ENCODE results near the gene TEDDM1. TPM values are rescaled to one million over a fixed set of nuclear protein-coding genes. Genes with fewer than 3 reads are reported as not detected.
"Not testable (repeated sequence)": the region's sequence is repeated elsewhere in the genome, so short reads cannot be mapped to it uniquely, and the experiment has no call there.

TEDDM1 gene
- polyA plus RNA-seq (2011; rRNA removed), result not detected in 2 replicates
- polyA minus RNA-seq (2011; rRNA and poly(A)+ RNA removed), result not detected in 2 replicates

- ChIA-PET CTCF (interaction anchor here (1.9 to 12.0 kb wide), 3 partner anchors 257 to 316 kb away, joined by 6 to 291 read pairs (median 10); no protein-coding TSS in a partner anchor), POLR2A (no interaction called here)
- H3K4me3 ChIP-seq (ENCODE audit: low read depth, low read length), result no peak within 1 kb of the TSS
- TF ChIP-seq CTCF (IDR thresholded peaks at IDR 0.05; ENCODE audit: insufficient read depth, low read depth, low read length), result no peak
- no peaks in the 10 kb centered on the region for H3K36me3 ChIP-seq (ENCODE audit: control insufficient read depth, insufficient read depth, low read length)
- no peak for DNase-seq (ENCODE audit: low read depth)
- no peaks in the 10 kb centered on the region for H3K27me3 ChIP-seq (ENCODE audit: control insufficient read depth, insufficient read depth, low read length)
These were observed at the start of gene TEDDM1 for GRCh38 chr1:182400567-182400966. Gene TEDDM1 (minus strand): TSS chr1:182400667. CDS start chr1:182400485, 182 bp downstream.

- ChIA-PET POLR2A (no interaction called here), CTCF (no interaction called here)
- DNase-seq (ENCODE audit: low read depth), result no peak
- H3K36me3 ChIP-seq (ENCODE audit: control insufficient read depth, insufficient read depth, low read length), result no peaks in the 10 kb centered on the region
- H3K27me3 ChIP-seq (ENCODE audit: control insufficient read depth, insufficient read depth, low read length), result no peaks in the 10 kb centered on the region
- TF ChIP-seq CTCF (IDR thresholded peaks at IDR 0.05; ENCODE audit: insufficient read depth, low read depth, low read length), result no peak
- no peak within 1 kb of the TSS for H3K4me3 ChIP-seq (ENCODE audit: low read depth, low read length)
These were observed 49.6 kb upstream of the TEDDM1 start, which contains the start of gene RGSL1 for GRCh38 chr1:182450087-182450486. Gene RGSL1 (plus strand): TSS chr1:182450146. CDS start chr1:182450166, 20 bp downstream.

GRCh38 chr1:182447660-182448059, 47.2 kb upstream of the TEDDM1 start:
- H3K36me3 ChIP-seq (ENCODE audit: control insufficient read depth, insufficient read depth, low read length), result no peaks in the 10 kb centered on the region
- no peak for DNase-seq (ENCODE audit: low read depth)
- no peaks in the 10 kb centered on the region for H3K27me3 ChIP-seq (ENCODE audit: control insufficient read depth, insufficient read depth, low read length)
- TF ChIP-seq CTCF (IDR thresholded peaks at IDR 0.05; ENCODE audit: insufficient read depth, low read depth, low read length), result no peak
- H3K4me3 ChIP-seq (ENCODE audit: low read depth, low read length), result no peak overlapping the region
- POLR2A ChIA-PET, result no interaction called here
- CTCF ChIA-PET, result interaction anchor here (0.7 to 1.5 kb wide), 4 partner anchors 10 to 363 kb away, joined by 3 to 4 read pairs (median 3); no protein-coding TSS in a partner anchor

- POLR2A ChIA-PET; DNase-seq (ENCODE audit: low read depth): not testable (repeated sequence)
- CTCF ChIA-PET, result interaction anchor here (0.7 to 1.5 kb wide), 4 partner anchors 10 to 362 kb away, joined by 3 to 4 read pairs (median 3); no protein-coding TSS in a partner anchor
These were observed 46.7 kb upstream of the TEDDM1 start for GRCh38 chr1:182447124-182447523.

DNA sequence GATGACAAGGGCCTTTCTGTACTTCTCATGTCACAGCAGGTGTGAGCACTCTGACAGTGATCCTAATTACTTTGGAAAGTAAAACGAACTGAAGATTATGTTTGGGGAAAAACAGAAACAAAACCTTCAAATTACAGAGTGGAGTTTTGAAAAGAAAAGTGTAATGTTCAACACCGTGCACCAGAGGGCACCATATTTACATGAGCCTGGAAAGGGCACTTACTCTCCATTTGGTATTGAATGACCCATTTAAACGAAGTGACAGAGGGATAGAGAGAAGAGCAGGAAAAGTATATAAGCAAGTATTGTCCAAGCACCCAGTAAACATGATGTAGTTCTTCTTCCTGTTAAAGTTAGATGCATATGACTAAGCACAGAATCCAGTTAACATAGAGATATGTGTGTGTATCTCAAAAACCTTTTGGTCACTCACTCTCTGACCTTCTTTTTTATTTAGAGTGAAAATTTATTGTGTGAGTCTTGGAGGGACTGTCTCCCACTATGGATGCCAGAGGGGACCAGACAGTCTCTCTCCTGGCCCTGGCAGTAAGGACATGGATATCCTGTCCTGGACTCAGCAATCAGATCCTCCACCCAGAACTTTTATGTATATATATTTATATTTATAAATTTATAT, 45.7 kb upstream of the TEDDM1 start:
- ChIA-PET POLR2A (no interaction called here), CTCF (interaction anchor here (0.9 to 1.9 kb wide), 3 partner anchors 303 to 341 kb away, joined by 4 to 9 read pairs (median 6); no protein-coding TSS in a partner anchor)
- H3K4me3 ChIP-seq (ENCODE audit: low read depth, low read length), result no peak overlapping the region
- no peaks in the 10 kb centered on the region for H3K27me3 ChIP-seq (ENCODE audit: control insufficient read depth, insufficient read depth, low read length)
- TF ChIP-seq CTCF (IDR thresholded peaks at IDR 0.05; ENCODE audit: insufficient read depth, low read depth, low read length), result peak; percentile 67
- peak; percentile 1 for DNase-seq (ENCODE audit: low read depth)
- no peaks in the 10 kb centered on the region for H3K36me3 ChIP-seq (ENCODE audit: control insufficient read depth, insufficient read depth, low read length)

More at GRCh38 chr1:182447124-182447523, 46.7 kb upstream of the TEDDM1 start:
- H3K36me3 ChIP-seq (ENCODE audit: control insufficient read depth, insufficient read depth, low read length); H3K27me3 ChIP-seq (ENCODE audit: control insufficient read depth, insufficient read depth, low read length); H3K4me3 ChIP-seq (ENCODE audit: low read depth, low read length): not testable (repeated sequence)
